Esophagus (tissue), 2 donors: ENCODE results near the gene ARHGAP26. TPM values are rescaled to one million over a fixed set of nuclear protein-coding genes. Genes with fewer than 3 reads are reported as not detected.

ENCODE experiments used
- H3K27ac ChIP-seq, 2 donors: one replicate each; pipeline ENCODE4 v1.5.1; 2013; ENCODE audit warnings: low read depth in 2 of 2, mild to moderate bottlenecking in 2 of 2, inconsistent platforms in 1 of 2, low read length in 1 of 2, moderate library complexity in 1 of 2
- H3K27me3 ChIP-seq, 2 donors: one replicate each; pipeline ENCODE4 v1.6.1; 2013; ENCODE audit warnings: low read length in 2 of 2, control low read depth in 1 of 2, mild to moderate bottlenecking in 1 of 2; ENCODE audit not compliant: insufficient read depth in 2 of 2, control insufficient read depth in 1 of 2
- H3K36me3 ChIP-seq, 2 donors: one replicate each; pipeline ENCODE4 v1.6.1; 2013; ENCODE audit warnings: low read length in 1 of 2; ENCODE audit not compliant: control insufficient read depth in 2 of 2, insufficient read depth in 2 of 2
- H3K4me1 ChIP-seq, 2 donors: one replicate each; pipeline ENCODE4 v1.6.1; 2013; ENCODE audit warnings: low read length in 1 of 2; ENCODE audit not compliant: control insufficient read depth in 2 of 2, insufficient read depth in 2 of 2
- H3K4me3 ChIP-seq, 2 donors: one replicate each; pipeline ENCODE4 v1.5.1; 2013; ENCODE audit warnings: low read length in 2 of 2, mild to moderate bottlenecking in 2 of 2, low read depth in 1 of 2, moderate library complexity in 1 of 2
- H3K9me3 ChIP-seq, 2 donors: one replicate each; pipeline ENCODE4 v1.6.1; 2013; ENCODE audit warnings: mild to moderate bottlenecking in 2 of 2, low read depth in 1 of 2, low read length in 1 of 2, moderate library complexity in 1 of 2; ENCODE audit not compliant: control insufficient read depth in 2 of 2, insufficient read depth in 1 of 2
- WGBS, 2 donors: extraction: QIAGEN DNeasy Blood & Tissue Kit; methylation state at CpG; one replicate each; pipeline ENCODE4 v1.1.7; 2013; 5-methylcytosine and 5-hydroxymethylcytosine counted together
- polyA plus RNA-seq, 2 donors: library from polyadenylated mRNA; stranded (reverse); fragments of 200-250 nt; gene quantifications; one replicate each; pipeline ENCODE4 v1.2.3, GENCODE V29; 2013
- donor health status: healthy with polysubstance abuse.
- donor health status: Bipolar disorder and iron deficiency.

ARHGAP26 gene
- polyA plus RNA-seq, 2 donors: 3.1 to 3.6 TPM

- H3K4me1 ChIP-seq: no peaks in the 10 kb centered on the region
- WGBS, 2 donors: 68 to 70% methylated on average over 4 of the region's 4 CpGs
- no peaks in the 10 kb centered on the region for H3K27me3 ChIP-seq
- H3K4me3 ChIP-seq: no peak overlapping the region
- H3K36me3 ChIP-seq: no peaks in the 10 kb centered on the region
- H3K9me3 ChIP-seq: peaks cover 0 to 1% of the 10 kb centered on the region in 2 donors
- H3K27ac ChIP-seq: no peak overlapping the region
These were observed 255.2 kb downstream of the ARHGAP26 start for GRCh38 chr5:143025376-143025775.

- Histone ChIP-seq H3K9me3 (peaks cover 0 to 1% of the 10 kb centered on the region in 2 donors), H3K36me3 (no peaks in the 10 kb centered on the region), H3K4me3 (no peak overlapping the region), H3K27ac (no peak overlapping the region), H3K27me3 (no peaks in the 10 kb centered on the region), H3K4me1 (no peaks in the 10 kb centered on the region)
- WGBS, 2 donors: 72 to 81% methylated on average over 1 of the region's 1 CpG
These were observed 255.8 kb downstream of the ARHGAP26 start for GRCh38 chr5:143025971-143026370.

GRCh38 chr5:143026380-143026779 lies 256.2 kb downstream of the ARHGAP26 start:
- Histone ChIP-seq H3K9me3 (peaks cover 0 to 1% of the 10 kb centered on the region in 2 donors), H3K27me3 (no peaks in the 10 kb centered on the region), H3K4me3 (no peak overlapping the region), H3K4me1 (peaks cover 0 to 2% of the 10 kb centered on the region in 2 donors), H3K27ac (no peak overlapping the region), H3K36me3 (no peaks in the 10 kb centered on the region)
- 94 to 97% methylated on average over 3 of the region's 3 CpGs for WGBS, 2 donors

GRCh38 chr5:143029293-143029692 lies 259.1 kb downstream of the ARHGAP26 start:
- Histone ChIP-seq H3K4me1 (peaks cover 0 to 2% of the 10 kb centered on the region in 2 donors), H3K9me3 (peaks cover 0 to 1% of the 10 kb centered on the region in 2 donors), H3K4me3 (no peak overlapping the region), H3K36me3 (no peaks in the 10 kb centered on the region), H3K27me3 (no peaks in the 10 kb centered on the region), H3K27ac (no peak overlapping the region)
- 87 to 90% methylated on average over 4 of the region's 4 CpGs for WGBS, 2 donors

GRCh38 chr5:143030349-143030748 lies 260.2 kb downstream of the ARHGAP26 start:
- Histone ChIP-seq H3K9me3 (peaks cover 0 to 1% of the 10 kb centered on the region in 2 donors), H3K27me3 (no peaks in the 10 kb centered on the region), H3K36me3 (no peaks in the 10 kb centered on the region), H3K4me1 (peaks cover 0 to 2% of the 10 kb centered on the region in 2 donors), H3K27ac (no peak overlapping the region), H3K4me3 (no peak overlapping the region)
- WGBS, 2 donors: 77 to 81% methylated on average over 2 of the region's 2 CpGs

- Histone ChIP-seq H3K9me3 (no peaks in the 10 kb centered on the region), H3K27ac (no peak overlapping the region), H3K4me3 (no peak overlapping the region), H3K4me1 (peaks cover 0 to 2% of the 10 kb centered on the region in 2 donors), H3K36me3 (no peaks in the 10 kb centered on the region), H3K27me3 (no peaks in the 10 kb centered on the region)
- 68 to 70% methylated on average over 13 of the region's 13 CpGs for WGBS, 2 donors
These were observed 261.8 kb downstream of the ARHGAP26 start for GRCh38 chr5:143031781-143032580.

GRCh38 chr5:143032581-143032836 lies 262.3 kb downstream of the ARHGAP26 start:
- Histone ChIP-seq H3K4me3 (no peak overlapping the region), H3K9me3 (no peaks in the 10 kb centered on the region), H3K27ac (no peak overlapping the region), H3K27me3 (no peaks in the 10 kb centered on the region), H3K36me3 (no peaks in the 10 kb centered on the region), H3K4me1 (peaks cover 0 to 2% of the 10 kb centered on the region in 2 donors)
- 67 to 79% methylated on average over 1 of the region's 1 CpG for WGBS, 2 donors

GRCh38 chr5:143033535-143034250 lies 263.5 kb downstream of the ARHGAP26 start:
- H3K27ac ChIP-seq: no peak overlapping the region
- no peaks in the 10 kb centered on the region for H3K9me3 ChIP-seq
- H3K27me3 ChIP-seq: no peaks in the 10 kb centered on the region
- no peak overlapping the region for H3K4me3 ChIP-seq
- H3K4me1 ChIP-seq: peaks cover 0 to 2% of the 10 kb centered on the region in 2 donors
- H3K36me3 ChIP-seq: peaks cover 0 to 2% of the 10 kb centered on the region in 2 donors
- 37 to 55% methylated on average over 10 of the region's 10 CpGs for whole genome bisulfite sequencing, 2 donors

GRCh38 chr5:143036146-143036927 lies 266.2 kb downstream of the ARHGAP26 start:
- Histone ChIP-seq H3K4me3 (no peak overlapping the region), H3K9me3 (no peaks in the 10 kb centered on the region), H3K27ac (no peak overlapping the region), H3K4me1 (no peaks in the 10 kb centered on the region), H3K27me3 (no peaks in the 10 kb centered on the region), H3K36me3 (peaks cover 0 to 2% of the 10 kb centered on the region in 2 donors)
- 82 to 83% methylated on average over 4 of the region's 4 CpGs for WGBS, 2 donors
